OCI-LY1 (cell line): ENCODE results near the gene COG2.

Source experiments
- CTCF ChIP-seq: fragments of 200-600 bp; sonication (generic), shearing (Covaris generic); IDR thresholded peaks from 2 replicates; pipeline ENCODE4 v1.5.1; 2017; ENCODE audit warnings: mild to moderate bottlenecking, antibody characterized with exemption, low read length, moderate library complexity, mixed read lengths
- EZH2 ChIP-seq: fragments of 200-600 bp; sonication (generic), shearing (Covaris generic); IDR thresholded peaks from 2 replicates; pipeline ENCODE4 v1.8.0; 2017; ENCODE audit warnings: borderline replicate concordance, mixed run types, mild to moderate bottlenecking, antibody characterized with exemption, low read length, moderate library complexity, mixed read lengths

- TF ChIP-seq EZH2: no peak
- TF ChIP-seq CTCF: no peak
Measured at GRCh38 chr1:230686747-230687146, 44.5 kb downstream of the COG2 start.
